GM12874 (cell line): Measurements from ENCODE around the gene FTCD.

Source experiments
- TF ChIP-seq, protein P1 (sequence below): IDR thresholded peaks from 2 replicates; pipeline ENCODE4 v1.5.1; 2011; ENCODE audit warnings: low read depth, mild to moderate bottlenecking, control low read depth, low read length, moderate library complexity; ENCODE audit not compliant: insufficient read depth

The FTCD gene

DNA sequence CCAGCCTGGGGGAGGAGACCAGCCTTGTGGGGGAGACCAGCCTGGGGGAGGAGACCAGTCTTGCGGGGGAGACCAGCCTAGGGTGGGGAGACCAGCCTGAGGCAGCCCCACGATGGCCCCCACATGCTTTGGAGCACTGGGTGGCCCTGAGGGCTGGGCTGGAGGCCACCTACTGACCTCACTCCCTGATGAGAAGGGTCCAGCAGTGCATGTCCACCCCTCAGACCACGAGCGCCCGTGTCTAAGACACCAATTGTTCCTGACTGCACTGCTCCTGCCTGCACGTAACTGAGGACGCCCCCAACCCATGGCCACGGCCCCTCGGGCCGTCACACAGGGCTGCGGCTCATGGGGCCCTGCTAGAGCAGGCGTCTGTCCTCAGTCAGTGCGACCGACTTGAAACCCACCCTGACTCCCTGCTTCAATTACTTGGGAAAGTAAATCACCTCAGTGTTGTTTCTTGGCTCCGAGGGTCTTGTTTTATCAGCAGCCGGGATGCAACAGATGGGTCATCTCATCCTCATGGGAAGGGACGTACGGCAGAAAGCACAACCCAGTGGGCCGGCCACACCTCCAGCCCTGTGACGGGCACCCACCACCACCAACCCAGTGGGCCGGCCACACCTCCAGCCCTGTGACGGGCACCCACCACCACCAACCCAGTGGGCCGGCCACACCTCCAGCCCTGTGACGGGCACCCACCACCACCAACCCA is 28.7 kb upstream of the FTCD start, which contains the start of gene SPATC1L:
TSS of gene SPATC1L (minus strand) at position 550 of the 715 bp plus-strand sequence. CDS start 1,643 bp downstream, outside the sequence.
- TF ChIP-seq, protein P1, sequence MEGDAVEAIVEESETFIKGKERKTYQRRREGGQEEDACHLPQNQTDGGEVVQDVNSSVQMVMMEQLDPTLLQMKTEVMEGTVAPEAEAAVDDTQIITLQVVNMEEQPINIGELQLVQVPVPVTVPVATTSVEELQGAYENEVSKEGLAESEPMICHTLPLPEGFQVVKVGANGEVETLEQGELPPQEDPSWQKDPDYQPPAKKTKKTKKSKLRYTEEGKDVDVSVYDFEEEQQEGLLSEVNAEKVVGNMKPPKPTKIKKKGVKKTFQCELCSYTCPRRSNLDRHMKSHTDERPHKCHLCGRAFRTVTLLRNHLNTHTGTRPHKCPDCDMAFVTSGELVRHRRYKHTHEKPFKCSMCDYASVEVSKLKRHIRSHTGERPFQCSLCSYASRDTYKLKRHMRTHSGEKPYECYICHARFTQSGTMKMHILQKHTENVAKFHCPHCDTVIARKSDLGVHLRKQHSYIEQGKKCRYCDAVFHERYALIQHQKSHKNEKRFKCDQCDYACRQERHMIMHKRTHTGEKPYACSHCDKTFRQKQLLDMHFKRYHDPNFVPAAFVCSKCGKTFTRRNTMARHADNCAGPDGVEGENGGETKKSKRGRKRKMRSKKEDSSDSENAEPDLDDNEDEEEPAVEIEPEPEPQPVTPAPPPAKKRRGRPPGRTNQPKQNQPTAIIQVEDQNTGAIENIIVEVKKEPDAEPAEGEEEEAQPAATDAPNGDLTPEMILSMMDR, result no peak

DNA sequence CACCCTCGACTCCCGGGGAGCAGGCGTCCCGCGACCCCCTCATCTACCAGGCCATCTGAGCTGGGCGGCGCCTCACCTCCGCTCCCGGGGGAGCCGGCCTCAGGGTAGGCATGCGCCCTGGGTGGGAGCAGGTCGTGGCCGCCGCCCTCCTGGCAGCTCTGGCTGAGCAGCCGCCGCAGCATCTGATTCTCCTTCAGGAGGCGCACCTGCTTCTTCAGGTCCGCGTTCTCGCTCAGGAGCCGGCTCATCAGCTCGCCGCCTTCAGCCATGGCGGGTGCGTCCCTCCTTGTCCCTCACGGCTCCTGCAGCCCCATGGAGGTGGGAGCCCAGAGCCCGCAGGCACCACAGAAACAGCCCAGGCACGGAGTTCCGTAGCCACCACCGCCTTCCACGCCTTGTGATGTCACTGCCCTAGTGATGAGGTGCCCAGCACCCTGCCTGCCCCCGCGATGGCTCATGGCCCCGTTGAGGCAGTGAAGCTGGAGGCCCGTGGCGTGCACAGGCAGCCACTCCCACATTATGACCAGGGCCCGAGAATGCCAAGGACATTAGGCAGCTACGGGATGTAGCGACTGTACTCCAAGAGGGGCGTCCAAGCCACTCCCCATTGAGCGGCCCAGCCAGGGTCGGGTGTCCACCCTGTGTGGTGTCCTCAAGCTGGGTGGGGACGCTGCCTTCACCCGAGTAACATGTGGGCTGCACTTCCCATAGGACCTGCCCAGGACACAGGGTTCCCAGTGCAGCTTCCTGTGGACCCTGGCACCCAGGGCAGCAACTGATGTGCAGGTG is 27.4 kb upstream of the FTCD start:
- TF ChIP-seq, protein P1, result no peak

DNA sequence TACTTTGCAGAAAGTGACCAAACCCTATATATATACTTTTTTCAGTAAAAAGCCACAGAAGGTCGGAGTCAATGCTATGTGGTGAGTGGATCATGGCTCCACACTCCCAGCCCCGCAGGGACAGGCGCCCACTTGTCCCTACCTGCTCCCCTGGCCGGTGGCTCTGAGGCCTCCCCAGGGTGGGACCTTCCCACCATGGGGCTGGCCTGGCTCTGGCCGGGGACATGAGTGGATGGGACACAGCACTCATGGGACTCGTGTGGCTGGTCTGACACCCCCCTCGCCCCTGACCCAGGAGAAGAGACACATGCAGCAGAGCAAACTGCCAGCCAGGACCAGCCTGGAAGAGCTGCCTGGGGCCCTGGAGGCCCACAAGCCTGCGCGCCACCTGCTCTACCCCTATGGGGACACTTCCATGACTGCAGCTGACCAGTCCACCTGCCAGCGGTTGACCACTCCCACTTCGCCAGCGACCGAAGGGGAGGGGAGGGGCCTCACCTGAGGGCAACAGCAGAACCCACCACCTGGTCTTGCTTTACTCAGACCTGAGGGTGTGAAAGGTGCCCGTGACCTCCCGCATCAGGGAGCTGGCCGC is 26.7 kb upstream of the FTCD start:
- TF ChIP-seq, protein P1, result no peak

DNA sequence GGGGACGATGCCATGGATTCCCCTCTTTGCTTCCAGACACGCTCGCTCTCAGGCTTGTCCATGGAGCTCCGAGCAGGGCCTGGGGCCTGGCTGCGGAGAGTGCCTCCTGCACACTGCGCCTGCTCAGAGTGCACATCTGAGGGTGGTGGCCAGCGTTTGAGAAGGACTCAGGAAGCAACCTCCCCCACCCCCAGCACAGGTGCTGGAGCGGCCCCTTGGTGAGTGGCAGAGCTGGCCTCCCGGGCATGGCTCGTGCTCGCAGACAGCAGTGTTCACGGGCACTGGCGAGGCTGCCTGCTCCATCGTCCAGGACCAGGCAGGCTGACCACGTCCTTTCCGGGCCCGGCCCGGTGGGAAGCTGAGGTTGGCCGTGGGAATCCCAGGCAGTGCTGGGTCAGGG is 26.1 kb upstream of the FTCD start:
- TF ChIP-seq, protein P1, result no peak

DNA sequence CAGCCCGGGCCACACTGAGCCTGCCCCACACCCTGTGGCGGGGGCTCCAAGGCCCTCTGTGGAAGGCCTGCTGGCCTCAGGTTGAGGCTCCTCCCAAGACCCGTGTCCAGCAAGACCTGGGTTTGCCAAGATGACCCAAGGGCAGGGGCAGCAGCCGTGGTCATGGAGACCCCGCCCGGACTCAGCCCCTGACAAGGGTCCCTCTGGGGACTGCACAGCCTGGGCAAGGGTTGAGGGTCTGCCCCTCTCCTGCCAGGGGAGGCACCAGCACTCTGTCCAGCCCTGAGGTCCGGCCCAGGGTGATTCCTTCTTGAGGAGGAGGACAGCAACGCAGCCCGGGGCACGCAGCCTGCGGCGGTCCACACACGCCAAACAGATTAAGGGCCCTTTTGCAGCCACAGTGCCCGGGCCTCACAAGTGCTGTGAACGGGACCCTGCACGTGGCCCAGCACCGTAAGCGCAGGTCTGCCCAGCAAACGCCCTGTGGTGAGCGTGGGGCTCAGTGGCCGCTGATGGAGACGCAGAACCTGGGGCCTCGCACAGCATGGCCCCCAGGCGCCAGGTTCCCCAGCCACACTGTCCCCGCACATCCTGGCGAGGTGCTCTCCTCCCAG is 25.5 kb upstream of the FTCD start:
- TF ChIP-seq, protein P1, result no peak

DNA sequence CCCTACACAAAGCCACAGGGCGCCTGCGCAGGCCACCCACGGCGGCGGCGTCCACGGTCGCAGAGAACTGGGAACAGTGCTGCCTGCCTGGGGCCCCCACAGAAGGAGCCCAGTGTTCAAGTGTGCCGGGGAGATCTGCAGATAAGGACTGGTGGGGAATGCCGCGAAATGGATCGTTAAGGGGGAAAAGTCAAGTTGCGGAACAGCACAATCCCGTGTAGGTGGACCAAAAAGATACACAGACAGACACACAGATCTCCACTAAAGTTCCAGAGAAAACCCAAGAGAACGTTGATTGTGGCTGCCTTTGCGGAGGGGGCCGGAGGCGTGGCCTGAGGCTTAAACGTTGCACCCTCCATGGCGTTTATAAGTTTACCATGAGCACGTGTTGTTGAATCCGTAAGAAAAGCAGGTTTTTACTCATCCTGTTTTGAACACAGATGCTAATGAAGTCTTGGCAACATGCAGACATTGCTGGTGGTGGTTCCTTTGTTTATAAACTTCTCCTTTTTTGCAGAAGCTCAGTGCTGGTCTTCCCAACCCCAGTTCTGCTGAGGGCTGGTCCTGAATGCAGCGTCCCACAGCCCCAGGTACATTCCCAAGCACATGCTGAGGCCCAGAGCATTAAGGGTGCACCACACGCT is 24.8 kb upstream of the FTCD start:
- TF ChIP-seq, protein P1, result no peak

DNA sequence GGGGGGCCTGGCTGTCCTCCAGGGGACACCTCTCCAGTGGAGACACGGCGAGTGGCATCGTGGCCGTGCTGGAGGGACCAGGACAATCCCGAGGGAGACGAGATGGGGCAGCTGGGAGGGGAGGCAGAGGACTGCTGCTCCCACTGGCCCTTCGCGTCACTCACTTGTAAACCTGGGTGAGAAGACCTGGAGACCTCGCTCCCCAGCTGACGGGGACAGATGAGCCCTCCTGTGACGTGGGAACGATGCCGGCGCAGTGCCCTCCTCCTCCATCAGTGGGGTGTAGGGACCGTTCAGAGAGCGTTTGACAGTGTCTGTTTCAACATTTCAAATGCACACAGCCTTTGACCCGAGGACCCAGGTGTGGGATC is 24.3 kb upstream of the FTCD start:
- TF ChIP-seq, protein P1, result no peak
